Caco-2 (cell line): ENCODE measurements around the gene CMC2. TPM values are rescaled to one million over a fixed set of nuclear protein-coding genes. Genes with fewer than 3 reads are reported as not detected.

Source experiments
- BruUV-seq: library from RNA; stranded (reverse); fragments of 400-500 nt; replicated peaks from 2 replicates; lab custom pipeline; 2021; lab: Mats Ljungman, UMichigan
- CTCF ChIA-PET: fragments of 300-600 bp; sonication (Branson Sonifier 250); formaldehyde crosslinking; loops from one replicate; lab custom pipeline; 2022; ENCODE audit warnings: antibody characterized with exemption; lab: Charles Lee
- POLR2A ChIA-PET: fragments of 300-600 bp; sonication (Branson Sonifier 250); formaldehyde crosslinking; loops from one replicate; lab custom pipeline; 2022; ENCODE audit warnings: antibody characterized with exemption; lab: Charles Lee
- DNase-seq, 2 experiments: peaks; one replicate each; pipeline versions ENCODE4 v3.0.0 to v3.0.0-alpha.2; 2020 to 2022
- H3K27me3 ChIP-seq: replicated peaks from 2 replicates; pipeline ENCODE4 v1.6.0; 2011; ENCODE audit warnings: low read length; ENCODE audit not compliant: control insufficient read depth, insufficient read depth
- H3K36me3 ChIP-seq: 2 replicates; pipeline ENCODE4 v1.5.1; 2011; ENCODE audit warnings: low read length; ENCODE audit not compliant: control insufficient read depth, insufficient read depth
- H3K4me1 ChIP-seq: fragments of 250-450 bp; sonication (Bioruptor Pico); 2 replicates; pipeline ENCODE4 v1.5.1; 2020; ENCODE audit warnings: mild to moderate bottlenecking
- H3K4me3 ChIP-seq: 2 replicates; pipeline ENCODE4 v1.5.1; 2011; ENCODE audit warnings: low read depth, mild to moderate bottlenecking, control low read depth, low read length
- H3K9me3 ChIP-seq: fragments of 250-450 bp; sonication (Bioruptor Pico); 2 replicates; pipeline ENCODE4 v1.5.1; 2020; ENCODE audit warnings: mild to moderate bottlenecking, moderate library complexity
- H3K27ac Mint-ChIP-seq: one replicate; pipeline ENCODE4 v1.8.0; 2022; ENCODE audit warnings: mixed read lengths; ENCODE audit not compliant: unreplicated experiment
- H3K27me3 Mint-ChIP-seq: one replicate; pipeline ENCODE4 v1.8.0; 2022; ENCODE audit warnings: mixed read lengths; ENCODE audit not compliant: insufficient read depth, unreplicated experiment
- H3K36me3 Mint-ChIP-seq: one replicate; pipeline ENCODE4 v1.8.0; 2022; ENCODE audit warnings: mild to moderate bottlenecking, mixed read lengths; ENCODE audit not compliant: insufficient read depth, unreplicated experiment
- H3K4me1 Mint-ChIP-seq: one replicate; pipeline ENCODE4 v1.8.0; 2022; ENCODE audit warnings: low read depth, mixed read lengths; ENCODE audit not compliant: unreplicated experiment
- H3K4me3 Mint-ChIP-seq: one replicate; pipeline ENCODE4 v1.8.0; 2022; ENCODE audit warnings: mild to moderate bottlenecking, moderate library complexity, mixed read lengths; ENCODE audit not compliant: unreplicated experiment
- H3K9me3 Mint-ChIP-seq: one replicate; pipeline ENCODE4 v1.8.0; 2022; ENCODE audit warnings: mixed read lengths; ENCODE audit not compliant: unreplicated experiment
- CTCF ChIP-seq, 2 experiments: fragments of 200-600 bp in 1 of 2; IDR thresholded peaks; 1 replicate in 1 of 2; 2 replicates in 1 of 2; pipeline versions ENCODE4 v1.5.1 to v1.8.0; 2011 to 2022; ENCODE audit warnings: antibody characterized with exemption in 1 of 2, control low read depth in 1 of 2, inconsistent platforms in 1 of 2, low read depth in 1 of 2, low read length in 1 of 2, mild to moderate bottlenecking in 1 of 2, moderate library complexity in 1 of 2; ENCODE audit not compliant: insufficient read depth in 1 of 2, severe bottlenecking in 1 of 2, unreplicated experiment in 1 of 2
- intact Hi-C: fragments of 100-400 bp; cut with micrococcal nuclease; formaldehyde crosslinking; loops from one replicate; pipeline ENCODE4 v1.10.0; 2022; ENCODE audit not compliant: unreplicated experiment
- total RNA-seq: library from RNA; stranded (reverse); gene quantifications from 2 replicates; pipeline ENCODE4 v1.2.3, GENCODE V29; 2022

Gene CMC2
- total RNA-seq, 1 experiment from 2014 or later: 94.1 TPM

- POLR2A ChIA-PET: interaction anchor here (0.6 to 1.2 kb wide), 3 partner anchors 28 to 44 kb away, joined by 5 to 11 read pairs (median 10); partner anchors contain the start of genes C16orf46, CENPN and CMC2
- Mint-ChIP-seq H3K9me3 (no peaks in the 10 kb centered on the region), H3K4me1 (no peaks in the 10 kb centered on the region), H3K36me3 (peaks cover 34% of the 10 kb centered on the region), H3K27ac (peak within 1 kb of the TSS; percentile 68), H3K4me3 (peak within 1 kb of the TSS; percentile 84), H3K27me3 (no peaks in the 10 kb centered on the region)
- peak; percentile 96 to 99 for TF ChIP-seq CTCF (IDR thresholded peaks at IDR 0.05; ENCODE audit: insufficient read depth in 1 of 2, low read depth in 1 of 2, low read length in 1 of 2, severe bottlenecking in 1 of 2, unreplicated experiment in 1 of 2)
- H3K36me3 ChIP-seq: no peaks in the 10 kb centered on the region; the same call in 1 of the 2 replicates
- peaks cover 10% of the 10 kb centered on the region; the same call in 1 of the 2 replicates for H3K4me1 ChIP-seq
- intact Hi-C loops: loop anchor here (1.0 to 10.0 kb wide), 4 partner anchors 42 to 703 kb away; partner anchors contain the start of genes C16orf46 and GCSH
- no peaks in the 10 kb centered on the region for H3K27me3 ChIP-seq
- peak; percentile 85 to 95 for DNase-seq
- peak within 1 kb of the TSS; percentile 69 for H3K4me3 ChIP-seq
- BruUV-seq: no TSS peak
- CTCF ChIA-PET: interaction anchor here (0.6 to 1.7 kb wide), 39 partner anchors 9 to 1539 kb away, joined by 3 to 17 read pairs (median 4); partner anchors contain the start of genes C16orf46, CENPN, CMC2 and GAN
- H3K9me3 ChIP-seq: no peaks in the 10 kb centered on the region
Measured at GRCh38 chr16:81035398-81035974, 28.8 kb upstream of the CMC2 start, which contains the start of gene ATMIN. Gene ATMIN (plus strand): TSS chr16:81035842. CDS start chr16:81035871, 29 bp downstream.

GRCh38 chr16:81029930-81030604 lies 23.4 kb upstream of the CMC2 start:
- H3K27ac Mint-ChIP-seq: no peak overlapping the region
- Histone ChIP-seq H3K4me1 (0 out of 2 replicates have a peak, but pooled peaks cover under 1% of the 10 kb centered on the region), H3K27me3 (no peaks in the 10 kb centered on the region), H3K9me3 (no peaks in the 10 kb centered on the region), H3K4me3 (no peak overlapping the region), H3K36me3 (peaks cover 2% of the 10 kb centered on the region; the same call in 1 of the 2 replicates)
- TSS peak; percentile 15 for BruUV-seq
- H3K9me3 Mint-ChIP-seq: no peaks in the 10 kb centered on the region
- peaks cover 45% of the 10 kb centered on the region for H3K36me3 Mint-ChIP-seq
- no peak for TF ChIP-seq CTCF (IDR thresholded peaks at IDR 0.05; ENCODE audit: insufficient read depth in 1 of 2, low read depth in 1 of 2, low read length in 1 of 2, severe bottlenecking in 1 of 2, unreplicated experiment in 1 of 2)
- no peaks in the 10 kb centered on the region for H3K27me3 Mint-ChIP-seq
- intact Hi-C loops: loop anchor here (10.0 kb wide), 1 partner anchor 165 kb away; no protein-coding TSS in a partner anchor
- no peak overlapping the region for H3K4me3 Mint-ChIP-seq
- H3K4me1 Mint-ChIP-seq: no peaks in the 10 kb centered on the region
- ChIA-PET POLR2A (no interaction called here), CTCF (no interaction called here)
- no peak for DNase-seq

GRCh38 chr16:81026429-81026828 lies 19.7 kb upstream of the CMC2 start:
- H3K4me3 ChIP-seq: no peak overlapping the region
- peaks cover 2% of the 10 kb centered on the region; the same call in 1 of the 2 replicates for H3K36me3 ChIP-seq
- no peak for DNase-seq
- Mint-ChIP-seq H3K27ac (no peak overlapping the region), H3K9me3 (no peaks in the 10 kb centered on the region), H3K4me1 (no peaks in the 10 kb centered on the region), H3K4me3 (no peak overlapping the region), H3K36me3 (peaks cover 74% of the 10 kb centered on the region), H3K27me3 (no peaks in the 10 kb centered on the region)
- no TSS peak for BruUV-seq
- ChIA-PET CTCF (interaction anchor here (1.1 kb wide), 1 partner anchor 9 kb away, joined by 4 read pairs; the partner anchor contains the start of gene ATMIN), POLR2A (no interaction called here)
- intact Hi-C loops: no loop called here
- no peaks in the 10 kb centered on the region for H3K4me1 ChIP-seq
- H3K27me3 ChIP-seq: no peaks in the 10 kb centered on the region
- no peaks in the 10 kb centered on the region for H3K9me3 ChIP-seq
- no peak for TF ChIP-seq CTCF (IDR thresholded peaks at IDR 0.05; ENCODE audit: insufficient read depth in 1 of 2, low read depth in 1 of 2, low read length in 1 of 2, severe bottlenecking in 1 of 2, unreplicated experiment in 1 of 2)
